WTC11 (cell line): ENCODE measurements around the gene USP10. TPM values are rescaled to one million over a fixed set of nuclear protein-coding genes. Genes with fewer than 3 reads are reported as not detected.

ENCODE experiments used
- ATAC-seq: fragments of 200-7000 bp; cut with Tn5 transposase; 2 replicates; pipeline ENCODE4 v1.10.0; 2021; ENCODE audit warnings: mild to moderate bottlenecking, moderate library complexity
- CTCF ChIA-PET: fragments of 300-600 bp; sonication (Branson Sonifier 250); formaldehyde crosslinking; loops from one replicate; lab custom pipeline; 2021; ENCODE audit warnings: antibody characterized with exemption; lab: Charles Lee
- POLR2A ChIA-PET: fragments of 350-600 bp; sonication (Branson Sonifier 250); formaldehyde crosslinking; loops from one replicate; lab custom pipeline; 2021; ENCODE audit warnings: antibody characterized with exemption; lab: Charles Lee
- DNase-seq: peaks from one replicate; pipeline ENCODE4 v3.0.0; 2021; ENCODE audit warnings: low spot score
- H3K27ac Mint-ChIP-seq: 2 replicates; pipeline ENCODE4 v1.8.0; 2021; ENCODE audit warnings: mixed read lengths
- H3K27me3 Mint-ChIP-seq: 2 replicates; pipeline ENCODE4 v1.8.0; 2021; ENCODE audit warnings: low read depth, mild to moderate bottlenecking, moderate library complexity, mixed read lengths
- H3K36me3 Mint-ChIP-seq: 2 replicates; pipeline ENCODE4 v1.8.0; 2021; ENCODE audit warnings: mixed read lengths
- H3K4me1 Mint-ChIP-seq: 2 replicates; pipeline ENCODE4 v1.8.0; 2022; ENCODE audit warnings: mixed read lengths
- H3K4me3 Mint-ChIP-seq: 2 replicates; pipeline ENCODE4 v1.8.0; 2021; ENCODE audit warnings: mild to moderate bottlenecking, moderate library complexity, mixed read lengths
- H3K9me3 Mint-ChIP-seq: 2 replicates; pipeline ENCODE4 v1.8.0; 2021; ENCODE audit warnings: mixed read lengths
- ARID4B ChIP-seq: sonication (generic); formaldehyde crosslinking; IDR thresholded peaks from 2 replicates; pipeline ENCODE4 v1.8.0; 2023; ENCODE audit warnings: missing genetic modification reagents, mild to moderate bottlenecking, borderline replicate concordance
- ATF1 ChIP-seq: sonication (generic); formaldehyde crosslinking; IDR thresholded peaks from 2 replicates; pipeline ENCODE4 v1.8.1; 2023; ENCODE audit warnings: mild to moderate bottlenecking, moderate library complexity, missing genetic modification reagents
- ATF2 ChIP-seq: sonication (generic); formaldehyde crosslinking; IDR thresholded peaks from 2 replicates; pipeline ENCODE4 v1.8.1; 2022; ENCODE audit warnings: low read depth, missing genetic modification reagents, borderline replicate concordance
- ATF6 ChIP-seq: sonication (generic); formaldehyde crosslinking; IDR thresholded peaks from 2 replicates; pipeline ENCODE4 v1.8.1; 2023; ENCODE audit warnings: mild to moderate bottlenecking, missing genetic modification reagents
- CREB1 ChIP-seq: sonication (generic); formaldehyde crosslinking; IDR thresholded peaks from 2 replicates; pipeline ENCODE4 v1.8.0; 2023; ENCODE audit warnings: mild to moderate bottlenecking, missing genetic modification reagents
- E2F1 ChIP-seq: sonication (generic); formaldehyde crosslinking; IDR thresholded peaks from 2 replicates; pipeline ENCODE4 v1.8.0; 2022; ENCODE audit warnings: mild to moderate bottlenecking, missing genetic modification reagents
- ESRRA ChIP-seq: sonication (generic); formaldehyde crosslinking; IDR thresholded peaks from 2 replicates; pipeline ENCODE4 v1.8.1; 2022; ENCODE audit warnings: mild to moderate bottlenecking, missing genetic modification reagents, borderline replicate concordance
- NFATC4 ChIP-seq: fragments of 250-450 bp; sonication (Bioruptor Pico); IDR thresholded peaks from 2 replicates; pipeline ENCODE4 v1.9.0; 2021; ENCODE audit warnings: mild to moderate bottlenecking
- NR1H2 ChIP-seq: sonication (generic); formaldehyde crosslinking; IDR thresholded peaks from 2 replicates; pipeline ENCODE4 v1.9.0; 2021; ENCODE audit warnings: mild to moderate bottlenecking, moderate library complexity, missing genetic modification reagents
- OVOL2 ChIP-seq: fragments of 250-450 bp; sonication (Bioruptor Pico); IDR thresholded peaks from 2 replicates; pipeline ENCODE4 v1.9.0; 2021; ENCODE audit warnings: mild to moderate bottlenecking, borderline replicate concordance
- SMAD4 ChIP-seq: sonication (generic); formaldehyde crosslinking; IDR thresholded peaks from 2 replicates; pipeline ENCODE4 v1.8.0; 2022; ENCODE audit warnings: mild to moderate bottlenecking, missing genetic modification reagents
- SP1 ChIP-seq: sonication (generic); formaldehyde crosslinking; conservative IDR thresholded peaks from 2 replicates; pipeline ENCODE4 v1.8.1; 2022; ENCODE audit warnings: missing genetic modification reagents
- STAT6 ChIP-seq: sonication (generic); formaldehyde crosslinking; conservative IDR thresholded peaks from 2 replicates; pipeline ENCODE4 v1.8.1; 2023; ENCODE audit warnings: mild to moderate bottlenecking, low read depth, missing genetic modification reagents, moderate library complexity
- ZNF138 ChIP-seq: sonication (generic); formaldehyde crosslinking; conservative IDR thresholded peaks from 2 replicates; pipeline ENCODE4 v1.8.1; 2022; ENCODE audit warnings: mild to moderate bottlenecking, moderate library complexity, missing genetic modification reagents
- ZNF416 ChIP-seq: fragments of 250-450 bp; sonication (Bioruptor Pico); IDR thresholded peaks from 2 replicates; pipeline ENCODE4 v1.9.0; 2021; ENCODE audit warnings: mild to moderate bottlenecking, inconsistent platforms
- ZNF423 ChIP-seq: fragments of 250-450 bp; sonication (Bioruptor Pico); IDR thresholded peaks from 2 replicates; pipeline ENCODE4 v2.1.2; 2022; ENCODE audit warnings: mild to moderate bottlenecking, moderate library complexity
- ZNF512 ChIP-seq: sonication (generic); formaldehyde crosslinking; IDR thresholded peaks from 2 replicates; pipeline ENCODE4 v1.8.1; 2022; ENCODE audit warnings: missing genetic modification reagents, borderline replicate concordance
- ZNF532 ChIP-seq: fragments of 250-450 bp; sonication (Bioruptor Pico); IDR thresholded peaks from 2 replicates; pipeline ENCODE4 v1.9.0; 2021; ENCODE audit warnings: mild to moderate bottlenecking, borderline replicate concordance
- total RNA-seq: library from RNA; stranded (reverse); gene quantifications from 3 replicates; pipeline ENCODE4 v1.2.3, GENCODE V29; 2021

The USP10 gene
- total RNA-seq, 1 experiment from 2014 or later: 138 TPM

GRCh38 chr16:84680165-84680842, 19.5 kb upstream of the USP10 start:
- H3K9me3 Mint-ChIP-seq: no peaks in the 10 kb centered on the region
- H3K4me1 Mint-ChIP-seq: peaks cover 34% of the 10 kb centered on the region
- H3K36me3 Mint-ChIP-seq: no peaks in the 10 kb centered on the region
- TF ChIP-seq SMAD4 (CRISPR knock-in tag): no peak
- no peak for TF ChIP-seq ATF1 (CRISPR knock-in tag)
- no peak for TF ChIP-seq CREB1 (CRISPR knock-in tag)
- no peak for TF ChIP-seq STAT6 (CRISPR knock-in tag)
- TF ChIP-seq ZNF512 (CRISPR knock-in tag): no peak
- TF ChIP-seq ZNF416: no peak
- TF ChIP-seq ATF6: no peak
- no peak for TF ChIP-seq SP1
- TF ChIP-seq ZNF532 (CRISPR knock-in tag): no peak
- TF ChIP-seq ARID4B (CRISPR knock-in tag): no peak
- TF ChIP-seq E2F1 (CRISPR knock-in tag): no peak
- no peak for TF ChIP-seq OVOL2
- TF ChIP-seq ZNF138 (CRISPR knock-in tag): no peak
- TF ChIP-seq NR1H2: no peak
- no peak for TF ChIP-seq NFATC4 (CRISPR knock-in tag)
- TF ChIP-seq ESRRA (CRISPR knock-in tag): no peak
- TF ChIP-seq ATF2 (CRISPR knock-in tag): no peak
- no peak for TF ChIP-seq ZNF423 (CRISPR knock-in tag)
- DNase-seq (no peak), ATAC-seq (no peak)
- H3K27ac Mint-ChIP-seq: no peak overlapping the region
- ChIA-PET CTCF (interaction anchor here (1.6 kb wide), 1 partner anchor 9 kb away, joined by 6 read pairs; no protein-coding TSS in a partner anchor), POLR2A (no interaction called here)
- no peak overlapping the region for H3K4me3 Mint-ChIP-seq
- no peaks in the 10 kb centered on the region for H3K27me3 Mint-ChIP-seq
